ENCODE measurements around the gene UBE2S. TPM values are rescaled to one million over a fixed set of nuclear protein-coding genes. Genes with fewer than 3 reads are reported as not detected.
"Not testable (repeated sequence)": the region's sequence is repeated elsewhere in the genome, so short reads cannot be mapped to it uniquely, and the experiment has no call there.

The UBE2S gene
- 167 and 180 TPM in 2 replicates for total RNA-seq

- intact Hi-C loops (cut with micrococcal nuclease) = loop anchor here (1.0 kb wide), 2 partner anchors 9 to 192 kb away; partner anchors contain the start of gene FIZ1
Observed at GRCh38 chr19:55407550-55407799, at the start of gene UBE2S. Gene UBE2S, minus strand, starts transcription at chr19:55407788. Its CDS starts 199 bp downstream, at chr19:55407589.

GRCh38 chr19:55456347-55456746 lies 48.8 kb upstream of the UBE2S start:
- intact Hi-C loops (cut with micrococcal nuclease) = no loop called here

- intact Hi-C loops (cut with micrococcal nuclease) = loop anchor here (2.0 kb wide), 1 partner anchor 163 kb away; no protein-coding TSS in a partner anchor
Observed at GRCh38 chr19:55455576-55456235, 48.1 kb upstream of the UBE2S start.

GRCh38 chr19:55454787-55455243 lies 47.2 kb upstream of the UBE2S start:
- intact Hi-C loops (cut with micrococcal nuclease) = loop anchor here (1.0 to 2.0 kb wide), 2 partner anchors 162 to 314 kb away; no protein-coding TSS in a partner anchor

- intact Hi-C loops (cut with micrococcal nuclease) = loop anchor here (1.0 to 2.0 kb wide), 2 partner anchors 161 to 312 kb away; no protein-coding TSS in a partner anchor
Observed at GRCh38 chr19:55453511-55454260, 46.1 kb upstream of the UBE2S start.

- intact Hi-C loops (cut with micrococcal nuclease) = no loop called here
Observed at GRCh38 chr19:55452749-55453346, 45.3 kb upstream of the UBE2S start.

- intact Hi-C loops (cut with micrococcal nuclease) = no loop called here
Observed at GRCh38 chr19:55451965-55452748, 44.6 kb upstream of the UBE2S start.

GRCh38 chr19:55451163-55451964 lies 43.8 kb upstream of the UBE2S start:
- intact Hi-C loops (cut with micrococcal nuclease) = no loop called here

GRCh38 chr19:55449469-55449868 lies 41.9 kb upstream of the UBE2S start:
- intact Hi-C loops (cut with micrococcal nuclease) = no loop called here

GRCh38 chr19:55448175-55448490 lies 40.5 kb upstream of the UBE2S start:
- intact Hi-C loops (cut with micrococcal nuclease) = not testable (repeated sequence)

GRCh38 chr19:55447421-55448174 lies 40.0 kb upstream of the UBE2S start:
- intact Hi-C loops (cut with micrococcal nuclease) = no loop called here

GRCh38 chr19:55446060-55446459 lies 38.5 kb upstream of the UBE2S start:
- intact Hi-C loops (cut with micrococcal nuclease) = no loop called here

GRCh38 chr19:55444646-55445045 lies 37.1 kb upstream of the UBE2S start:
- intact Hi-C loops (cut with micrococcal nuclease) = no loop called here

GRCh38 chr19:55443824-55444480 lies 36.4 kb upstream of the UBE2S start:
- intact Hi-C loops (cut with micrococcal nuclease) = no loop called here

- intact Hi-C loops (cut with micrococcal nuclease) = no loop called here
Observed at GRCh38 chr19:55443045-55443823, 35.6 kb upstream of the UBE2S start, which contains the start of gene SHISA7. Gene SHISA7, minus strand, starts transcription at chr19:55443300. Its CDS starts 437 bp downstream, at chr19:55442863.

- intact Hi-C loops (cut with micrococcal nuclease) = no loop called here
Observed at GRCh38 chr19:55442372-55442961, 34.9 kb upstream of the UBE2S start.

- intact Hi-C loops (cut with micrococcal nuclease) = no loop called here
Observed at GRCh38 chr19:55441692-55442321, 34.2 kb upstream of the UBE2S start.

GRCh38 chr19:55441319-55441691 lies 33.7 kb upstream of the UBE2S start:
- intact Hi-C loops (cut with micrococcal nuclease) = no loop called here

Measured in T-helper 1 cell treated with Interleukin-12 subunit alpha and Interleukin-12 subunit beta and Interleukin-4 antibody, amounts not matched to agents 30 ng/mL and 1 ng/mL, for 36 hours (primary cell).